HL-60 (cell line): ENCODE measurements around the gene FGD5.

Experiments used
- DNase-seq, 2 experiments: peaks; one replicate each; pipeline ENCODE4 v3.0.0-alpha.2; 2010 to 2020; ENCODE audit warnings: low read depth in 1 of 2, low spot score in 1 of 2
- H3K27ac ChIP-seq: fragments of 250-450 bp; sonication (Bioruptor Pico); replicated peaks from 2 replicates; pipeline ENCODE4 v1.5.1; 2020; ENCODE audit warnings: mild to moderate bottlenecking, moderate library complexity
- H3K27me3 ChIP-seq: fragments of 250-450 bp; sonication (Bioruptor Pico); 2 replicates; pipeline ENCODE4 v1.5.1; 2021; ENCODE audit warnings: mild to moderate bottlenecking, moderate library complexity; ENCODE audit not compliant: insufficient read depth, poor library complexity, severe bottlenecking
- H3K4me3 ChIP-seq: replicated peaks from 2 replicates; pipeline ENCODE4 v1.5.1; 2011; ENCODE audit warnings: mild to moderate bottlenecking, control low read depth, low read length; ENCODE audit not compliant: insufficient read depth
- GABPA ChIP-seq: IDR thresholded peaks from 2 replicates; pipeline ENCODE4 v1.6.1; 2012; ENCODE audit warnings: low read depth
- POLR2AphosphoS5 ChIP-seq: IDR thresholded peaks from 2 replicates; pipeline ENCODE4 v1.6.1; 2012; ENCODE audit warnings: low read depth
- REST ChIP-seq: IDR thresholded peaks from 2 replicates; pipeline ENCODE4 v1.6.1; 2012; ENCODE audit warnings: low read depth; ENCODE audit not compliant: insufficient replicate concordance
- SPI1 ChIP-seq: IDR thresholded peaks from 2 replicates; pipeline ENCODE4 v1.6.1; 2012; ENCODE audit warnings: low read depth, mild to moderate bottlenecking, borderline replicate concordance
- TF ChIP-seq, protein P1 (sequence below): IDR thresholded peaks from one replicate; pipeline ENCODE4 v1.5.1; 2011; ENCODE audit warnings: low read length, control low read depth, inconsistent platforms; ENCODE audit not compliant: insufficient read depth

FGD5 gene

GRCh38 chr3:14920536-14920935, 101.8 kb downstream of the FGD5 start:
- no peak overlapping the region for H3K27ac ChIP-seq
- peaks cover 2% of the 10 kb centered on the region for H3K27me3 ChIP-seq
- H3K4me3 ChIP-seq = no peak overlapping the region
- TF ChIP-seq GABPA = no peak
- TF ChIP-seq, protein P1, sequence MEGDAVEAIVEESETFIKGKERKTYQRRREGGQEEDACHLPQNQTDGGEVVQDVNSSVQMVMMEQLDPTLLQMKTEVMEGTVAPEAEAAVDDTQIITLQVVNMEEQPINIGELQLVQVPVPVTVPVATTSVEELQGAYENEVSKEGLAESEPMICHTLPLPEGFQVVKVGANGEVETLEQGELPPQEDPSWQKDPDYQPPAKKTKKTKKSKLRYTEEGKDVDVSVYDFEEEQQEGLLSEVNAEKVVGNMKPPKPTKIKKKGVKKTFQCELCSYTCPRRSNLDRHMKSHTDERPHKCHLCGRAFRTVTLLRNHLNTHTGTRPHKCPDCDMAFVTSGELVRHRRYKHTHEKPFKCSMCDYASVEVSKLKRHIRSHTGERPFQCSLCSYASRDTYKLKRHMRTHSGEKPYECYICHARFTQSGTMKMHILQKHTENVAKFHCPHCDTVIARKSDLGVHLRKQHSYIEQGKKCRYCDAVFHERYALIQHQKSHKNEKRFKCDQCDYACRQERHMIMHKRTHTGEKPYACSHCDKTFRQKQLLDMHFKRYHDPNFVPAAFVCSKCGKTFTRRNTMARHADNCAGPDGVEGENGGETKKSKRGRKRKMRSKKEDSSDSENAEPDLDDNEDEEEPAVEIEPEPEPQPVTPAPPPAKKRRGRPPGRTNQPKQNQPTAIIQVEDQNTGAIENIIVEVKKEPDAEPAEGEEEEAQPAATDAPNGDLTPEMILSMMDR = no peak
- no peak for TF ChIP-seq REST
- TF ChIP-seq POLR2AphosphoS5 = no peak
- TF ChIP-seq SPI1 = no peak
- DNase-seq = no peak

GRCh38 chr3:14921034-14921616, 102.4 kb downstream of the FGD5 start:
- H3K27me3 ChIP-seq = peaks cover 2% of the 10 kb centered on the region
- DNase-seq = peak; percentile 80 to 81
- no peak overlapping the region for H3K4me3 ChIP-seq
- no peak overlapping the region for H3K27ac ChIP-seq
- no peak for TF ChIP-seq GABPA
- no peak for TF ChIP-seq REST
- no peak for TF ChIP-seq POLR2AphosphoS5
- TF ChIP-seq SPI1 = no peak
- TF ChIP-seq, protein P1 = peak; percentile 86

DNA sequence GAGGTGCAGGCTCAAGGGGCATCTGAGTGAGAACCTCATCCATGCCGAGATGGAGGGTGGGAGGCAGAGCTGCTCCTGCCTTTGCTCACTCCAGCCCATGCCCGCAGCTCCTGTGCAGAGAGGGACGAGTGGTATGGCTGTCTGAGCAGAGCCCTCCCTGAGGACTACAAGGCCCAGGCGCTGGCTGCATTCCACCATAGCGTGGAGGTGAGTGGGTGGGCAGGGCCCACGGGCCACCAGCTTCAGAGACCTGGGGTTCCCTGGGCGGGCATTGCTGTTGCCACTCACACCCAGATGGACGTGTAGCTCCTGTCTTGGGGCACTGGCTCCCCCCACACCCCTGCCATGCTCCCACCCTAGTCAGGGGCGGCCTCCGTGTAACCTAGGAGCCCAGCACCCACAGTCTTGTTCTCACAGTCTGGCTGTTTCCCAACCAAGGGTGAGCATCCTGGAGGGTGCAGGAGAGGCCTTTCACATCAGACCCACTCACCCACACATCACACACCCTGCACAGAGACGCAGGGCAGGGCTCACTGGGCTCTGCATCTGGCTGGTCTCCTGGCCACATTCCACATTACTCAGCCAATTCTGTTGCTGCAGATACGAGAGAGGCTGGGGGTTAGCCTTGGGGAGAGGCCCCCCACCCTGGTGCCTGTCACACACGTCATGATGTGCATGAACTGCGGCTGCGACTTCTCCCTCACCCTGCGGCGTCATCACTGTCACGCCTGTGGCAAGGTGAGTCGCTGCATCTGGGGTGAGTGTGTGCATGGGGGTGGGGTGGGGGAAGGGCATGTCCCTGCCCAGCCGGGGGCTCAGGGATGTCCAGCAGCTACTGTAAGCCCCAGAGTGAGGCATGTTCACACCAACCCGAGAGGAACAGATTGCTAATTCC, 103.3 kb downstream of the FGD5 start:
- no peak overlapping the region for H3K4me3 ChIP-seq
- TF ChIP-seq GABPA = no peak
- TF ChIP-seq POLR2AphosphoS5 = no peak
- TF ChIP-seq REST = no peak
- TF ChIP-seq, protein P1 = no peak
- TF ChIP-seq SPI1 = no peak
- no peak for DNase-seq
- peaks cover 2% of the 10 kb centered on the region for H3K27me3 ChIP-seq
- no peak overlapping the region for H3K27ac ChIP-seq
